Neural cell (in vitro differentiated cells): ENCODE data around the gene ANKS1B.

ENCODE experiments used
- EZH2 ChIP-seq: fragments of 200-600, 300-800 bp; shearing (Covaris generic), sonication (generic); IDR thresholded peaks from 2 replicates; pipeline ENCODE4 v1.6.1; 2014; ENCODE audit warnings: antibody characterized with exemption, low read length, borderline replicate concordance, mild to moderate bottlenecking; ENCODE audit not compliant: insufficient read depth, poor library complexity, severe bottlenecking
- MXI1 ChIP-seq: fragments of 450-650 bp; conservative IDR thresholded peaks from 2 replicates; pipeline ENCODE4 v1.6.1; 2014; ENCODE audit warnings: antibody characterized with exemption, mild to moderate bottlenecking; ENCODE audit not compliant: poor library complexity, severe bottlenecking
- TF ChIP-seq, protein P1 (sequence below): fragments of 450-650 bp; IDR thresholded peaks from 2 replicates; pipeline ENCODE4 v1.5.1; 2014; ENCODE audit warnings: antibody characterized with exemption, mild to moderate bottlenecking, moderate library complexity; ENCODE audit not compliant: poor library complexity, severe bottlenecking
- TF ChIP-seq, protein P2 (sequence below): IDR thresholded peaks from 2 replicates; pipeline ENCODE4 v1.6.1; 2012; ENCODE audit warnings: borderline replicate concordance

DNA sequence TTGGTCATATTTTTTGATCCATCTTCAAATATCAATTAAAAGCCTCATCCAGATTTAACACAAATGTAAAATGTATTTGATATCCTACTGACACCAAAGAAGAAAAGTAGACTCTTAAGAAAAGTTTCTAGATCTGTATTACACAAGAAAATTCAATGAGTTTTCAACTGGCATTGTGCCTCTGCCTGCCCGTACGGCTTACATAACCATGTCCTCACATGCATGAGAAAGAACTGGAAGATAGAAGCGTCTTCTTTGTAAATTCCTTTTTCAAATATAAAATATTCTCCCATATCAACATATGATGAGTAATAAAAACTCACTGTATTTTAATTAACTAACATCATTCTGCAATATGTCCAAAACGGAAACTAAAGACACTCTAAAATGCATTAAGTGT lies 7.2 kb downstream of the ANKS1B start:
- TF ChIP-seq, protein P1, sequence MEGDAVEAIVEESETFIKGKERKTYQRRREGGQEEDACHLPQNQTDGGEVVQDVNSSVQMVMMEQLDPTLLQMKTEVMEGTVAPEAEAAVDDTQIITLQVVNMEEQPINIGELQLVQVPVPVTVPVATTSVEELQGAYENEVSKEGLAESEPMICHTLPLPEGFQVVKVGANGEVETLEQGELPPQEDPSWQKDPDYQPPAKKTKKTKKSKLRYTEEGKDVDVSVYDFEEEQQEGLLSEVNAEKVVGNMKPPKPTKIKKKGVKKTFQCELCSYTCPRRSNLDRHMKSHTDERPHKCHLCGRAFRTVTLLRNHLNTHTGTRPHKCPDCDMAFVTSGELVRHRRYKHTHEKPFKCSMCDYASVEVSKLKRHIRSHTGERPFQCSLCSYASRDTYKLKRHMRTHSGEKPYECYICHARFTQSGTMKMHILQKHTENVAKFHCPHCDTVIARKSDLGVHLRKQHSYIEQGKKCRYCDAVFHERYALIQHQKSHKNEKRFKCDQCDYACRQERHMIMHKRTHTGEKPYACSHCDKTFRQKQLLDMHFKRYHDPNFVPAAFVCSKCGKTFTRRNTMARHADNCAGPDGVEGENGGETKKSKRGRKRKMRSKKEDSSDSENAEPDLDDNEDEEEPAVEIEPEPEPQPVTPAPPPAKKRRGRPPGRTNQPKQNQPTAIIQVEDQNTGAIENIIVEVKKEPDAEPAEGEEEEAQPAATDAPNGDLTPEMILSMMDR = no peak
- TF ChIP-seq, protein P2, sequence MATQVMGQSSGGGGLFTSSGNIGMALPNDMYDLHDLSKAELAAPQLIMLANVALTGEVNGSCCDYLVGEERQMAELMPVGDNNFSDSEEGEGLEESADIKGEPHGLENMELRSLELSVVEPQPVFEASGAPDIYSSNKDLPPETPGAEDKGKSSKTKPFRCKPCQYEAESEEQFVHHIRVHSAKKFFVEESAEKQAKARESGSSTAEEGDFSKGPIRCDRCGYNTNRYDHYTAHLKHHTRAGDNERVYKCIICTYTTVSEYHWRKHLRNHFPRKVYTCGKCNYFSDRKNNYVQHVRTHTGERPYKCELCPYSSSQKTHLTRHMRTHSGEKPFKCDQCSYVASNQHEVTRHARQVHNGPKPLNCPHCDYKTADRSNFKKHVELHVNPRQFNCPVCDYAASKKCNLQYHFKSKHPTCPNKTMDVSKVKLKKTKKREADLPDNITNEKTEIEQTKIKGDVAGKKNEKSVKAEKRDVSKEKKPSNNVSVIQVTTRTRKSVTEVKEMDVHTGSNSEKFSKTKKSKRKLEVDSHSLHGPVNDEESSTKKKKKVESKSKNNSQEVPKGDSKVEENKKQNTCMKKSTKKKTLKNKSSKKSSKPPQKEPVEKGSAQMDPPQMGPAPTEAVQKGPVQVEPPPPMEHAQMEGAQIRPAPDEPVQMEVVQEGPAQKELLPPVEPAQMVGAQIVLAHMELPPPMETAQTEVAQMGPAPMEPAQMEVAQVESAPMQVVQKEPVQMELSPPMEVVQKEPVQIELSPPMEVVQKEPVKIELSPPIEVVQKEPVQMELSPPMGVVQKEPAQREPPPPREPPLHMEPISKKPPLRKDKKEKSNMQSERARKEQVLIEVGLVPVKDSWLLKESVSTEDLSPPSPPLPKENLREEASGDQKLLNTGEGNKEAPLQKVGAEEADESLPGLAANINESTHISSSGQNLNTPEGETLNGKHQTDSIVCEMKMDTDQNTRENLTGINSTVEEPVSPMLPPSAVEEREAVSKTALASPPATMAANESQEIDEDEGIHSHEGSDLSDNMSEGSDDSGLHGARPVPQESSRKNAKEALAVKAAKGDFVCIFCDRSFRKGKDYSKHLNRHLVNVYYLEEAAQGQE = no peak
- no peak for TF ChIP-seq EZH2
- TF ChIP-seq MXI1 = no peak
